Adipose tissue (tissue), 3 donors: ENCODE data around the gene ELF4. TPM values are rescaled to one million over a fixed set of nuclear protein-coding genes. Genes with fewer than 3 reads are reported as not detected.

ENCODE experiments used
- H3K27ac ChIP-seq: one replicate; pipeline ENCODE4 v1.5.1; 2013; ENCODE audit warnings: low read depth, low read length
- WGBS, 3 donors: extraction: QIAGEN DNeasy Blood & Tissue Kit; methylation state at CpG; one replicate each; pipeline ENCODE4 v1.1.7; 2013; 5-methylcytosine and 5-hydroxymethylcytosine counted together
- polyA plus RNA-seq, 3 donors: library from polyadenylated mRNA; stranded (reverse); fragments of 200-250 nt; gene quantifications; one replicate each; pipeline ENCODE4 v1.2.3, GENCODE V29; 2013
- donor health status: healthy with polysubstance abuse.
- donor health status: Bipolar disorder and iron deficiency.
- donor health status: healthy.

The ELF4 gene
- polyA plus RNA-seq, 3 donors, result 1.6 to 10.0 (median 6.7) TPM

- 57 to 93% (median 62%) methylated on average over 2 of the region's 2 CpGs for WGBS, 3 donors
- H3K27ac ChIP-seq, result no peak overlapping the region
Measured at GRCh38 chrX:130093271-130093670, 17.0 kb downstream of the ELF4 start.

DNA sequence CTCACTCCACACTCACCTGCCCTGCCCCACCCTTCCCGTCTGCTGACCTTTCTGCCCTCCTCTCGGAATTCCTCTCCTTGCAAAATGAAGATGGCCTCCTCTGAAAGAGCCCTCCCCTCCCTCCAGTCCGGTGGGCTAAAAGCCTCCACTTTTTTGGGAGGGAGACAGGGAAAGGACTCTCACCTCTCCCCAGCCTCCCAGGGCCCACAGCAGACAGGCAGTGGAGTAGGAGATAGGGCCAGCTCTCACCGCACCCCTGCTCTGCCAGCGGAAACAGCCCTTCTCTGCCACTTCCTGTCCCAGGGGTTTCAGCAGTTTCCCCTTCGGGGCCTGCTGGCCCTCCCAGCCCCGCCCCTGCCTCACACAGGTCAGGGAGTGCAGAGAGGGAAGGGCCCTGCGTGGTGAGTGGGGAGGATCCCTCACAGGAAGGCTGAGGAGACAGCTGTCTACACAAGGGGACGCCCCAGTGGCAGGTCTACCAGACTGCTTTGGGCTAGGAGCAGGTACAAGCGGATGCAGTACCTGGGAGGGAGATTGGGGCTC is 18.2 kb downstream of the ELF4 start:
- WGBS, 3 donors, result 22 to 71% (median 36%) methylated on average over 9 to 10 of the region's 10 CpGs
- H3K27ac ChIP-seq, result no peak overlapping the region

DNA sequence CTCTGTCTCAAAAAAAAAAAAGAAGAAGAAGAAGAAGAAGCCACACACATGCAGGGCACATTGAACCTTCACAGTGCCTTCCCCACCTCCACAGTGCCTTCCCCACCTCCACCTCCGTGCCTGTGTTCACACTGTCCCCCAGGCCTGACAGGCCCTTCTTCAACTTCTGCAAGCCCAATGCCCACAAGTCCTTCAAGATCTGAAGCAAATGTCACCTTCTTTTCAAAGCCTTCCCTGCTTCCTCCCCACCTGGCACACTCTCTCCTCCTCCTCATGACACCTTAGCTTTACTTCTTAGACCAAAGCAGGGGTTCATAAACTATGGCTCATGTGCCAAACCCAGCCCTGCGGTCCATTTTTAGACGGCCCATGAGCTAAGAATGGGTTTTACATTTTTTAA is 19.9 kb downstream of the ELF4 start:
- WGBS, 3 donors, result 72 to 87% (median 84%) methylated on average over 3 of the region's 3 CpGs
- H3K27ac ChIP-seq, result no peak overlapping the region

GRCh38 chrX:130086447-130087206 is 23.7 kb downstream of the ELF4 start:
- 42 to 71% (median 59%) methylated on average over 10 to 13 of the region's 13 CpGs for WGBS, 3 donors
- H3K27ac ChIP-seq, result peak overlapping the region; percentile 66

DNA sequence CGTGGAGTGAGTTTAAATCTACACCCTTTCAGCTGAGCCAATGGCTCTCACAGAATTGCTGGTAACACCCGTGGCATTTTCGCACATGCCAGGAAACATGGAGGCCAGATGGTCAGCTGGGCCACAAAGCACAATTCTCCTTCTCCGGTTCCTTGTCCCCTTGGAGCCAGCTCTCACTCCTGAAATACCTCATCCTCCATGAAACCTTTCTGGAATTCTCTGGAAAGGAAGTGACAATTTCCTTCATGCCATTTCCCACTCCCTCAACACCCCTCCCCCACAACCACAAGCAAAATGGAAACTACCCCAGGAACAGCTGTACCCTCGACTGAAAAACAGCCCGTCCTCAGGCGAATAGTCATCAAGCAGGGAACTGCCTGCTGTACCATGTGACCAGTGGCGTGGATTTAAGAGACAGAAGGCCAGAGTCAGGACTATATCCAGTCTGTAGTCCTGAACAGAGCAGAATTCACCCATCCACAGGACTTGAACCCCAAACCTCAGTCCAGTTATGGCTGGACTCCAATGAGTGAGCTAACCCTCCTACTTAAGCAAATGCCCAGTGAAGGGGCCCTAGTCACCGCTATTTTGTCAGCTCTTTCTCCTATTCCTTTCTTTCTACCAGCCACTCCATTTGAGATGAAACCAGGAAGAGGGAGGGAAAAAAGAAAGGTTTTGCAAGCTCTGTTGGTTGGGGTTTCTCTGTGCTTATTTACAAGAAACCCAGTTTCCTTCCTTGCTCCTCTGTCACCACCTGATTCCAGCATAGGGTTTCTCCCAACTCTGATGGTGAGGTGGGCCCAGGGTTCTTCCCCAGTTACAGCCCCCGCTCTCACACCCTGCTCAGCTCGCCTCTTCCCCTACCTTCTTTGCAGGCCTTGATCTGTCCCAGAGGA is 24.5 kb downstream of the ELF4 start:
- H3K27ac ChIP-seq, result peak overlapping the region; percentile 66
- 49 to 74% (median 59%) methylated on average over 11 of the region's 11 CpGs for WGBS, 3 donors

- 47 to 82% (median 55%) methylated on average over 5 to 9 of the region's 9 CpGs for WGBS, 3 donors
- H3K27ac ChIP-seq, result no peak overlapping the region
Measured at GRCh38 chrX:130084631-130085237, 25.6 kb downstream of the ELF4 start.

DNA sequence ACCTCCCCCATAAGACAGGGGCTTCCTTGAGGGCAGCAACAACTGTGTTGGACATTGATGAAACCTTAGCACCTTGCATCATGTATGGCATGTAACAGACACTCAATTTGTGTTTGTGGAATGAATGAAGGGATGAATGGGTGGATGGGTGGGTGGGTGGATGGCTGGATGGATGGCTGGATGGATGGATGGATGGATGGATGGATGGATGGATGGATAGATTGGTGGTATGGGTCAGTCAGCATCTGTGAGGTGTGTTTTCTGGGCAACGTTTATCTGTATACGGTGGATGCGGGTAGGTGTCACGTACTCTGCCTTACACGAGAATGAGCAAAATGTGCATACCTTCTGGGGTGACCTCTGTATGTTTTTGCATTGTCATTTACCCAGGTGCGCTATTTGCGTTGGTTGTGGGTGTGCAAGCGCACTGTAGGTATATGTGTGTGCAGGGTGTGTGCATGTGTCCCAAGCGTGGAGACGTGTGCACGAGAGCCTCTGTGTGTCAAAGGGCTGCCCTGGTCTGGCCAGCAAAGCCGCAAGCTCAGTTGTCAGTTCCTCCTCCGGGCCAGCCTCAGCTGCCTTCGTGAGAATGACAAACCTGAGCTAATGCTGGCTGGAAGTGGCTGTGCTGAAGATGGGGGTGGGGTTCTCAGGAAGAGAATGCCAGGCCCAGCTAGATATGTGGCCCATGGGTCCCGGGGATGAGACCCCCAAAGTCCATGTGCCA is 26.5 kb downstream of the ELF4 start:
- no peak overlapping the region for H3K27ac ChIP-seq
- WGBS, 3 donors, result 50 to 75% (median 68%) methylated on average over 15 of the region's 15 CpGs

- 32 to 49% (median 45%) methylated on average over 3 to 7 of the region's 7 CpGs for WGBS, 3 donors
- no peak overlapping the region for H3K27ac ChIP-seq
Measured at GRCh38 chrX:130083107-130083490, 27.2 kb downstream of the ELF4 start.

GRCh38 chrX:130082244-130083106 is 27.8 kb downstream of the ELF4 start:
- H3K27ac ChIP-seq, result no peak overlapping the region
- WGBS, 3 donors, result 3 to 42% (median 41%) methylated on average over 11 to 28 of the region's 28 CpGs

DNA sequence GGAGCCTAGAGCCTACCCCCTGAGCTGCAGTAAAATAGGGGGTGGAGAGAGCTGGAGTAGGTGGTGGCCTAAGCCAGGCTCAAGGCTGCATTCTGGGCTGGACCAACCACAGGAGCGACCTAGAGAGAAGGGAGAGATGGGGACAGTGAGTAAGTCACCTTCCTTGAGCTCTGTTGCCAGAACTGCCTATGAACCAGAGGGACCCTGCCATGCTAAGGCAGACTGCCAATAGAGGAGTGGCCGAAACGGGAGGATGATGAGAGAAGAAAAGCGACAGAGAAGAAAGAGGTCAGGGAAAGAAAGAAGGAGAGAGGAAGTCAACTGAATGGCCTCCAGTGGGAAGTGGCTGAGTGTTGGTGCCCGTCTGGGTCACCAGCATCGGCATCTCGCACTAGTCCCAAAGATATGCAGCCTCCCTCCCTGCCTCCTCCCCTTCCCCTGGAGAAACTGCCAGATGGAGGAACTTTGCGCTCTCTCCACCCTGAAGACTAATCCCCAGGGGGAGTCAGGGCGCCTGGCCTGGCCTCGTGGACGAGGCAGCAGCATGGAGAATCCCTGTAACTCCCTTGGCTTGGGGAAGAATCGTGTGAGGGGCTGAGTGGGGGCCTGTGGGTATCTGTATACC is 28.8 kb downstream of the ELF4 start:
- H3K27ac ChIP-seq, result no peak overlapping the region
- WGBS, 3 donors, result 23 to 63% (median 30%) methylated on average over 8 to 12 of the region's 12 CpGs

GRCh38 chrX:130080791-130081367 is 29.4 kb downstream of the ELF4 start:
- 70 to 85% (median 78%) methylated on average over 7 of the region's 7 CpGs for WGBS, 3 donors

DNA sequence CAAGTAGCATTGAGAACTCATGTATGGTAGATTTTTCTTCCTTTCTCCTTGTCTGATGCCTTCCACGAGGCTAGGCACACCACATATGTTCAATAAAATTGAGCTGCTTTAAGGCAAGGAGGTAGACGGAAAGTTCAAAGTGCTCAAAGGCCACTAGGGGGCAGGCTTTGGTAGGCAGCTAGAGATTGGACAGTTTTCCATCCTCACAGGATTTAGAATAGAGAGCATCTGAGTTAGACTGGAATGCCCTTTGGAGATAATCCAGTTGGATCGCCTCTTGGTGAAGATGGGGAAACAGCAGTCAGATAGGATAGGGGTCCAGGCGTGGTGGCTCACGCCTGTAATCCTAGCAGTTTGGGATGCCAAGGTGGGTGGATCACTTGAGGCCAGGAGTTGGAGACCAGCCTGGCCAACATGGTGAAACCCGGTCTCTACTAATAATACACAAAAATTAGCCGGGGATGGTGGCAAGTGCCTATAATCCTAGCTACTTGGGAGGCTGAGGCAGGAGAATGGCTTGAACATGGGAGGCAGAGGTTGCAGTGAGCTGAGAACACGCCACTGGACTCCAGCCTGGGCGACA is 30.4 kb downstream of the ELF4 start:
- no peak overlapping the region for H3K27ac ChIP-seq
- WGBS, 3 donors, result 42 to 51% (median 43%) methylated on average over 9 of the region's 9 CpGs

More at GRCh38 chrX:130080791-130081367, 29.4 kb downstream of the ELF4 start:
- no peak overlapping the region for H3K27ac ChIP-seq

DNA sequence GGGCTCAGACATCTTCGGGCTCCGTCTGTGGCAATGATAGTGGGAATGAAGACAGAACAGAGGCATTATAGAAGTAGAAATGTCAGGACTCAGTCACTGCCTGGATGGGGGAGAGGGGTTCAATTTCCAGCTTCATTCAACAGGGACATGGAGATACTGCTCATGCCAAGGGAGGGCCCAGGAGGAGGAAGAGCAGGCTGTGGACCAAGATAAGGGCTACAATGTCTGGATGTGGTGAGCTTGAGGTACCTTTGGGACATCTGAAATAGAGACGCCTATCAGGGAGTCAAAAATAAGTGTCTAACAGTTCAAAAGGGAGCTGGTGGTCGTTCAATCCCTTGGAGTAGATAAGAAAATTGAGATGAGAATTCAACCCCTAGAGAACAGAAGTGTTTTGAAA is 34.5 kb downstream of the ELF4 start:
- H3K27ac ChIP-seq, result no peak overlapping the region
- 75 to 84% (median 81%) methylated on average over 3 to 4 of the region's 4 CpGs for WGBS, 3 donors

DNA sequence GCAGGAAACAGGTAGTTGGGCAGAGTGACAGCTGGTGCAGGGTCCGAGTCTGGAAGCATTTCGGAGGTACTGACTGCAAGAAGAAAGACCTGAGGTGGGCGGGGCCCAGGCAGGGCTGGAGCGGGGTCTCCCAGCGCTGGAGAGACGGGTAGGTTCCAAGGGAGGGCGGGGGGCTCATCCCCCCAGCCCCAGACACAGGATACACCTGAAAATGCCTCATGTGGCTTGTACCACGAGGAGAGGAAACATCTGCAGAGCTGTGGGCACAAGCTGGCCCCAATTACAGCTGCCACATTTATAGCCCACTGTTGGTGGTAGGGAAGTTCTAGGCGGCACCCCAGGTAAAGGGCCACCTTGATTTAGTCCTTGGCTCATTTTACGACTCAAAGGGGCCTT is 38.0 kb downstream of the ELF4 start:
- no peak overlapping the region for H3K27ac ChIP-seq
- 60 to 82% (median 62%) methylated on average over 8 to 10 of the region's 10 CpGs for WGBS, 3 donors

- 50 to 83% (median 70%) methylated on average over 17 to 18 of the region's 18 CpGs for WGBS, 3 donors
- H3K27ac ChIP-seq, result no peak overlapping the region
Measured at GRCh38 chrX:130071611-130072344, 38.5 kb downstream of the ELF4 start.
